Retina (tissue), 1 donor: Measurements from ENCODE around the gene DNASE2B.

Experiments used
- DNase-seq: peaks from one replicate; pipeline ENCODE4 v3.0.0-alpha.2; 2016

Gene DNASE2B

GRCh38 chr1:84376000-84376910 lies 22.0 kb upstream of the DNASE2B start:
- no peak for DNase-seq

GRCh38 chr1:84377480-84378095 lies 20.7 kb upstream of the DNASE2B start:
- DNase-seq = no peak

GRCh38 chr1:84379138-84379916 lies 19.0 kb upstream of the DNASE2B start:
- no peak for DNase-seq

- no peak for DNase-seq
These were observed 18.4 kb upstream of the DNASE2B start for GRCh38 chr1:84379917-84380180.

- no peak for DNase-seq
These were observed 16.2 kb upstream of the DNASE2B start for GRCh38 chr1:84382127-84382526.

- DNase-seq = no peak
These were observed 12.9 kb upstream of the DNASE2B start for GRCh38 chr1:84385347-84385746.

- no peak for DNase-seq
These were observed 11.4 kb upstream of the DNASE2B start for GRCh38 chr1:84386716-84387479.

GRCh38 chr1:84387480-84388163 lies 10.7 kb upstream of the DNASE2B start:
- DNase-seq = no peak

GRCh38 chr1:84390226-84390625 lies 8.1 kb upstream of the DNASE2B start:
- no peak for DNase-seq

- DNase-seq = no peak
These were observed 2.9 kb downstream of the DNASE2B start for GRCh38 chr1:84401156-84401555.

- no peak for DNase-seq
These were observed 3.8 kb downstream of the DNASE2B start for GRCh38 chr1:84402060-84402459.

GRCh38 chr1:84402501-84402900 lies 4.2 kb downstream of the DNASE2B start:
- DNase-seq = no peak

GRCh38 chr1:84403347-84403746 lies 5.1 kb downstream of the DNASE2B start:
- no peak for DNase-seq

GRCh38 chr1:84406346-84406861 lies 8.1 kb downstream of the DNASE2B start:
- no peak for DNase-seq

GRCh38 chr1:84407524-84407923 lies 9.2 kb downstream of the DNASE2B start:
- no peak for DNase-seq

GRCh38 chr1:84407958-84408422 lies 9.7 kb downstream of the DNASE2B start:
- DNase-seq = no peak

GRCh38 chr1:84409888-84410287 lies 11.6 kb downstream of the DNASE2B start:
- DNase-seq = no peak

- no peak for DNase-seq
These were observed 12.2 kb downstream of the DNASE2B start for GRCh38 chr1:84410328-84411095.

- no peak for DNase-seq
These were observed 14.1 kb downstream of the DNASE2B start for GRCh38 chr1:84412316-84412942.

- no peak for DNase-seq
These were observed 17.1 kb downstream of the DNASE2B start for GRCh38 chr1:84415396-84415795.

GRCh38 chr1:84422909-84423308 lies 24.6 kb downstream of the DNASE2B start:
- no peak for DNase-seq
